Activated CD4-positive, alpha-beta T cell treated with anti-CD3 and anti-CD28 coated beads, Interleukin-2, amount 10 ng/mL, durations not matched to agents 24 days and 14 days (primary cell): ENCODE data around the gene TSPAN32. TPM values are rescaled to one million over a fixed set of nuclear protein-coding genes. Genes with fewer than 3 reads are reported as not detected.
A peak's percentile ranks its signal among the peaks of the same experiment; 100 is the strongest.

Experiments used
- DNase-seq: peaks from one replicate; pipeline ENCODE4 v3.0.0; 2022
- H3K27ac Mint-ChIP-seq: one replicate; pipeline ENCODE4 v1.8.0; 2022; ENCODE audit warnings: mild to moderate bottlenecking, mixed read lengths
- H3K27me3 Mint-ChIP-seq: one replicate; pipeline ENCODE4 v1.8.0; 2022; ENCODE audit warnings: mixed read lengths
- H3K36me3 Mint-ChIP-seq: one replicate; pipeline ENCODE4 v1.8.0; 2022; ENCODE audit warnings: low read depth, mild to moderate bottlenecking, mixed read lengths
- H3K4me1 Mint-ChIP-seq: one replicate; pipeline ENCODE4 v1.8.0; 2021; ENCODE audit warnings: mixed read lengths
- H3K4me3 Mint-ChIP-seq: one replicate; pipeline ENCODE4 v1.8.0; 2022; ENCODE audit warnings: mild to moderate bottlenecking, moderate library complexity, mixed read lengths
- H3K9me3 Mint-ChIP-seq: one replicate; pipeline ENCODE4 v1.8.0; 2021; ENCODE audit warnings: mixed read lengths
- intact Hi-C: fragments of 100-400 bp; cut with micrococcal nuclease; formaldehyde crosslinking; loops from one replicate; pipeline ENCODE4 v1.15.1; 2023
- total RNA-seq: library from RNA; stranded (reverse); gene quantifications from 2 replicates; pipeline ENCODE4 v1.2.3, GENCODE V29; 2022

The TSPAN32 gene
- total RNA-seq, 1 donor from 2014 or later: 2.4 TPM

- Mint-ChIP-seq H3K27me3 (peaks cover 8% of the 10 kb centered on the region), H3K4me3 (no peak overlapping the region), H3K4me1 (peaks cover 17% of the 10 kb centered on the region), H3K9me3 (no peaks in the 10 kb centered on the region), H3K36me3 (no peaks in the 10 kb centered on the region), H3K27ac (no peak overlapping the region)
- intact Hi-C loops: loop anchor here (10.0 kb wide), 1 partner anchor 621 kb away; the partner anchor contains the start of gene CDKN1C
- peak; percentile 46 for DNase-seq
These were observed 38.0 kb upstream of the TSPAN32 start for GRCh38 chr11:2263724-2264360.

- Mint-ChIP-seq H3K27ac (no peak overlapping the region), H3K4me1 (peaks cover 17% of the 10 kb centered on the region)
- peak; percentile 53 for DNase-seq
These were observed 37.3 kb upstream of the TSPAN32 start for GRCh38 chr11:2264366-2265053.

GRCh38 chr11:2265396-2265795, 36.4 kb upstream of the TSPAN32 start:
- Mint-ChIP-seq H3K27me3 (peaks cover 8% of the 10 kb centered on the region), H3K4me1 (peaks cover 17% of the 10 kb centered on the region), H3K36me3 (no peaks in the 10 kb centered on the region), H3K27ac (peak overlapping the region; percentile 68), H3K4me3 (peak overlapping the region; percentile 57), H3K9me3 (no peaks in the 10 kb centered on the region)
- peak; percentile 80 for DNase-seq
- intact Hi-C loops: loop anchor here (1.0 to 10.0 kb wide), 3 partner anchors 123 to 619 kb away; partner anchors contain the start of gene CDKN1C

More at GRCh38 chr11:2264366-2265053, 37.3 kb upstream of the TSPAN32 start:
- Mint-ChIP-seq H3K36me3 (no peaks in the 10 kb centered on the region), H3K9me3 (no peaks in the 10 kb centered on the region), H3K4me3 (no peak overlapping the region), H3K27me3 (peaks cover 8% of the 10 kb centered on the region)
- intact Hi-C loops: loop anchor here (1.0 to 10.0 kb wide), 3 partner anchors 122 to 620 kb away; partner anchors contain the start of gene CDKN1C

- Mint-ChIP-seq H3K9me3 (no peaks in the 10 kb centered on the region), H3K27ac (peak overlapping the region; percentile 68), H3K36me3 (no peaks in the 10 kb centered on the region), H3K4me1 (peaks cover 19% of the 10 kb centered on the region), H3K4me3 (peak overlapping the region; percentile 57), H3K27me3 (peaks cover 11% of the 10 kb centered on the region)
- DNase-seq: no peak
- intact Hi-C loops: loop anchor here (1.0 to 10.0 kb wide), 3 partner anchors 124 to 619 kb away; partner anchors contain the start of gene CDKN1C
These were observed 35.8 kb upstream of the TSPAN32 start for GRCh38 chr11:2265854-2266585.

- Mint-ChIP-seq H3K36me3 (no peaks in the 10 kb centered on the region), H3K27ac (no peak overlapping the region), H3K9me3 (no peaks in the 10 kb centered on the region), H3K4me1 (peaks cover 19% of the 10 kb centered on the region), H3K27me3 (peaks cover 15% of the 10 kb centered on the region), H3K4me3 (no peak overlapping the region)
- intact Hi-C loops: loop anchor here (5.0 to 10.0 kb wide), 2 partner anchors 409 to 618 kb away; partner anchors contain the start of gene CDKN1C
- DNase-seq: peak; percentile 53
These were observed 35.1 kb upstream of the TSPAN32 start for GRCh38 chr11:2266586-2267305.

- H3K9me3 Mint-ChIP-seq: no peaks in the 10 kb centered on the region
- peaks cover 19% of the 10 kb centered on the region for H3K4me1 Mint-ChIP-seq
- intact Hi-C loops: loop anchor here (5.0 to 10.0 kb wide), 2 partner anchors 410 to 617 kb away; partner anchors contain the start of gene CDKN1C
- peaks cover 18% of the 10 kb centered on the region for H3K27me3 Mint-ChIP-seq
- no peak overlapping the region for H3K27ac Mint-ChIP-seq
- H3K36me3 Mint-ChIP-seq: no peaks in the 10 kb centered on the region
- peak; percentile 55 for DNase-seq
- no peak overlapping the region for H3K4me3 Mint-ChIP-seq
These were observed 34.4 kb upstream of the TSPAN32 start for GRCh38 chr11:2267306-2267850.

GRCh38 chr11:2267851-2268728, 33.7 kb upstream of the TSPAN32 start:
- peak overlapping the region; percentile 50 for H3K4me3 Mint-ChIP-seq
- DNase-seq: peak; percentile 53
- H3K4me1 Mint-ChIP-seq: peaks cover 19% of the 10 kb centered on the region

GRCh38 chr11:2268729-2269600, 32.8 kb upstream of the TSPAN32 start:
- Mint-ChIP-seq H3K9me3 (no peaks in the 10 kb centered on the region), H3K27me3 (peaks cover 28% of the 10 kb centered on the region), H3K36me3 (no peaks in the 10 kb centered on the region), H3K4me1 (peaks cover 19% of the 10 kb centered on the region), H3K27ac (peak overlapping the region; percentile 70), H3K4me3 (peak overlapping the region; percentile 70)
- peak; percentile 86 for DNase-seq
- intact Hi-C loops: loop anchor here (2.0 to 10.0 kb wide), 3 partner anchors 192 to 616 kb away; partner anchors contain the start of gene CDKN1C

More at GRCh38 chr11:2267851-2268728, 33.7 kb upstream of the TSPAN32 start:
- peak overlapping the region; percentile 29 for H3K27ac Mint-ChIP-seq
- intact Hi-C loops: loop anchor here (2.0 to 10.0 kb wide), 3 partner anchors 191 to 617 kb away; partner anchors contain the start of gene CDKN1C
- H3K27me3 Mint-ChIP-seq: peaks cover 25% of the 10 kb centered on the region
- H3K36me3 Mint-ChIP-seq: no peaks in the 10 kb centered on the region
- H3K9me3 Mint-ChIP-seq: no peaks in the 10 kb centered on the region

GRCh38 chr11:2269601-2270321, 32.1 kb upstream of the TSPAN32 start:
- Mint-ChIP-seq H3K4me3 (peak overlapping the region; percentile 70), H3K4me1 (peaks cover 19% of the 10 kb centered on the region), H3K27me3 (peaks cover 30% of the 10 kb centered on the region), H3K36me3 (no peaks in the 10 kb centered on the region), H3K9me3 (no peaks in the 10 kb centered on the region), H3K27ac (peak overlapping the region; percentile 70)
- intact Hi-C loops: loop anchor here (2.0 to 10.0 kb wide), 3 partner anchors 193 to 615 kb away; partner anchors contain the start of gene CDKN1C
- DNase-seq: peak; percentile 84

- H3K4me3 Mint-ChIP-seq: peak within 1 kb of the TSS; percentile 70
- peak; percentile 80 for DNase-seq
- peaks cover 30% of the 10 kb centered on the region for H3K27me3 Mint-ChIP-seq
- peak within 1 kb of the TSS; percentile 70 for H3K27ac Mint-ChIP-seq
- H3K9me3 Mint-ChIP-seq: no peaks in the 10 kb centered on the region
- peaks cover 17% of the 10 kb centered on the region for H3K4me1 Mint-ChIP-seq
- no peaks in the 10 kb centered on the region for H3K36me3 Mint-ChIP-seq
- intact Hi-C loops: no loop called here
These were observed 31.3 kb upstream of the TSPAN32 start, which contains the start of gene ASCL2 for GRCh38 chr11:2270322-2271076. Gene ASCL2, minus strand, starts transcription at chr11:2270588. Its CDS starts 256 bp downstream, at chr11:2270332.
